Measurements from ENCODE around the gene VWA5A. TPM values are rescaled to one million over a fixed set of nuclear protein-coding genes. Genes with fewer than 3 reads are reported as not detected.
A peak's percentile ranks its signal among the peaks of the same experiment; 100 is the strongest.

The VWA5A gene
- total and polyA plus RNA-seq, 9 of the 15 experiments (the other 6 are each of a cell fraction or from before 2014, with no cell fraction given): 4.6 to 19.7 (median 6.9) TPM

DNA sequence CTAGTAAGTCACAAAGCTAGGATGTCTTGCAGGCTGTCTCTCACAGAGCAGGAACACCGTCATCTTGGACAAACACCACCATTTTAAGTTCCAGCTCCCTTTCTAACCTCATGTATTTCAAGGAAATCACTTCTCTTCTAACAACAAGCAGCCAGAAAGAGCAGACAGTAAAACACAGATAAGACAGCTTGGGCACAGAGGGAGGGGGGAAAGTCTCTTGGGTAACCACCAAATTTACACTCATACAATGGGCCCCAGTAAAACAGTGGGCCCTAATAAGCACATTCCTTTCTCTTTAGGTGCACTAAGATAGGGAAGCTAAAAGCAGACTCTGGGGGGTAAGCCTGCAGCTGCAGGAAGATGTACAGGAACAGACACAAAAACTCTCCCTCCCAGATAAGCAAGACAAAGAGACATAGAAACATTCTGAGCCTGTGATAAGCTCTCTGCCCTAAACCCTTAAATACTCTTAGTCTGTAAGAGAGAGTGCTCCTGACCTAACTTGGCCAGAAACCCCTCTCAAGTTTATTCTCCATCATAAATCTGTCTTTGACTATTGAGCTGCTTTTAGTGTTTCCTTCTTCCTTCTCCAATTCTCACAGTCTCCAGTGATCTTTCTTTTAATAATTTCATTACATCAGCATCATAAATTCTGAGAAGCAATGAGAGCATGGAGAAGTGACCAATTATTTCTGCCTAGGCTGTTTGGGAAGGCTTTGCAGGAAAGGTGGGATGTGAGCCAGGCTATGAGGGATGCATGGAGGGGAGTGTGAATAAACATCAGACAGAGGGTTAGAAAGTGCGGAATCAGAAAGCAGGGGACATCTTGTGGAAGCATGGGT is 75.3 kb downstream of the VWA5A start (continued):
- TF ChIP-seq EP400 (IDR thresholded peaks at IDR 0.05) (peak; percentile 39; the same call in 1 of the 2 replicates), PTTG1 (tag; IDR thresholded peaks at IDR 0.05; ENCODE audit: low read depth) (no peak), GATAD2B (IDR thresholded peaks at IDR 0.05; ENCODE audit: borderline replicate concordance) (0 out of 2 replicates have a peak, but pooled peaks have one; percentile 21), EP300 (IDR thresholded peaks at IDR 0.05; ENCODE audit: low read length) (peak; percentile 48), KAT8 (IDR thresholded peaks at IDR 0.05; ENCODE audit: low read depth) (peak; percentile 70; the same call in 1 of the 2 replicates), ZNF436 (CRISPR knock-in tag; IDR thresholded peaks at IDR 0.05) (no peak), HDAC2 (IDR thresholded peaks at IDR 0.05) (peak; percentile 71), TEAD4 (IDR thresholded peaks at IDR 0.05; ENCODE audit: low read length) (peak; percentile 69), TEAD4 (CRISPR knock-in tag; IDR thresholded peaks at IDR 0.05; ENCODE audit: borderline replicate concordance) (no peak), MYC (IDR thresholded peaks at IDR 0.05; ENCODE audit: low read depth, low read length) (peak; percentile 33; the same call in 1 of the 2 replicates), MYC (CRISPR knock-in tag; IDR thresholded peaks at IDR 0.05; ENCODE audit: borderline replicate concordance, low read depth) (no peak), CEBPG (CRISPR knock-in tag; IDR thresholded peaks at IDR 0.05) (no peak), CEBPG (tag; conservative IDR thresholded peaks at IDR 0.05 in 1 of 2, IDR thresholded peaks at IDR 0.05 in 1 of 2) (no peak), ZNF766 (CRISPR knock-in tag; conservative IDR thresholded peaks at IDR 0.05) (0 out of 2 replicates have a peak, but pooled peaks have one; percentile 22), ARNT (IDR thresholded peaks at IDR 0.05) (peak in 1 of 2 experiments; percentile 21; a peak in 1 of 4 replicates), YY1 (IDR thresholded peaks at IDR 0.05; ENCODE audit: borderline replicate concordance in 1 of 3, control insufficient read depth in 1 of 3, extremely low read depth in 1 of 3, insufficient read depth in 3 of 3, insufficient read length in 1 of 3, insufficient replicate concordance in 2 of 3, low read depth in 1 of 3, low read length in 2 of 3) (peak in 1 of 3 experiments; percentile 82), CTBP1 (IDR thresholded peaks at IDR 0.05; ENCODE audit: borderline replicate concordance) (peak; percentile 74), NCOA1 (IDR thresholded peaks at IDR 0.05; ENCODE audit: low read depth) (peak; percentile 25; the same call in 1 of the 2 replicates), SP2 (IDR thresholded peaks at IDR 0.05; ENCODE audit: extremely low read depth, low read depth, low read length, poor library complexity, severe bottlenecking) (no peak), EHMT2 (IDR thresholded peaks at IDR 0.05) (peak; percentile 34; the same call in 1 of the 2 replicates), NCOR1 (IDR thresholded peaks at IDR 0.05) (peak; percentile 85)
- TF ChIP-seq, protein P1, sequence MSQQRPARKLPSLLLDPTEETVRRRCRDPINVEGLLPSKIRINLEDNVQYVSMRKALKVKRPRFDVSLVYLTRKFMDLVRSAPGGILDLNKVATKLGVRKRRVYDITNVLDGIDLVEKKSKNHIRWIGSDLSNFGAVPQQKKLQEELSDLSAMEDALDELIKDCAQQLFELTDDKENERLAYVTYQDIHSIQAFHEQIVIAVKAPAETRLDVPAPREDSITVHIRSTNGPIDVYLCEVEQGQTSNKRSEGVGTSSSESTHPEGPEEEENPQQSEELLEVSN (IDR thresholded peaks at IDR 0.05; ENCODE audit: borderline replicate concordance in 1 of 2, extremely low read depth in 1 of 2, insufficient read depth in 1 of 2, insufficient read length in 1 of 2, low read depth in 1 of 2, low read length in 1 of 2, poor library complexity in 1 of 2, severe bottlenecking in 1 of 2): no peak

Data from K562 (cell line).